Prostate gland (tissue), 2 donors: ENCODE measurements around the gene EPHA2.

Source experiments
- POLR2AphosphoS5 ChIP-seq: sonication (generic); formaldehyde crosslinking; IDR thresholded peaks from one replicate; pipeline ENCODE4 v1.6.1; 2017; ENCODE audit warnings: antibody characterized with exemption
- TF ChIP-seq, protein P1 (sequence below), 4 experiments: fragments of 200-600 bp in 2 of 4; fragments of 450-650 bp in 2 of 4; sonication (generic) in 2 of 4; IDR thresholded peaks; 1 replicate in 3 of 4; 2 replicates in 1 of 4; pipeline ENCODE4 v1.5.1; 2016 to 2019; ENCODE audit warnings: antibody characterized with exemption in 4 of 4, mild to moderate bottlenecking in 2 of 4, moderate library complexity in 2 of 4

DNA sequence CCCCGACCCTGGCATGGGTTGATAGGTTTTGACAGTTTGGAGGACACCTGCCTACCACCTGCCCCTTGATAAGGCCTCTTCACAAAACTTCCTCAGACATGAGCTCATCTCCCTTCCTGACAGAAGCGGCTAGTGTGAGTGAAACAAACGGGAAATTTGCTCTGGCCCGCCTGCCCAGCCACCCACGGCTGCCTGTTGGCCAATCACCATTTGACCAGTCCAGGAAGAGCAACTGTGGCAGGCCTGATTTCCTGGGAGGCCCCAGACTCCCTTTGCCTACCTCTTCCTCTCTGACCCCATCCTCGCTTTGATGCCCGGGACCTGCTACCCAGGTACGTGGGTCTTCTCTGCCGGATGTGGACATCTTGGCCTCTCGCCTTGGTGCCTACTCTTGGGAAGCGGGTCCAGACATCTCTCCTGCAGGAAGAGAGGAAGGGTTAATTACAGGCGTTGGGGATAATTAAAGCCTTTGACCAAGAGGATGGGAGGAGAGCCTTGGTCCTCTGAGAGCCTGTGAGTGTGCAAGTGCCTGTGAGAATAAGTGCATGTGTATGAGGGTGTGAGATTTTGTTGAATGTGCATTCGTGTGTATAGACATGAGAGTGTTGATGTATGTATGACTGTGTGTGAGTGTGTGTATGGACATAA is 1.1 kb upstream of the EPHA2 start:
- TF ChIP-seq, protein P1, sequence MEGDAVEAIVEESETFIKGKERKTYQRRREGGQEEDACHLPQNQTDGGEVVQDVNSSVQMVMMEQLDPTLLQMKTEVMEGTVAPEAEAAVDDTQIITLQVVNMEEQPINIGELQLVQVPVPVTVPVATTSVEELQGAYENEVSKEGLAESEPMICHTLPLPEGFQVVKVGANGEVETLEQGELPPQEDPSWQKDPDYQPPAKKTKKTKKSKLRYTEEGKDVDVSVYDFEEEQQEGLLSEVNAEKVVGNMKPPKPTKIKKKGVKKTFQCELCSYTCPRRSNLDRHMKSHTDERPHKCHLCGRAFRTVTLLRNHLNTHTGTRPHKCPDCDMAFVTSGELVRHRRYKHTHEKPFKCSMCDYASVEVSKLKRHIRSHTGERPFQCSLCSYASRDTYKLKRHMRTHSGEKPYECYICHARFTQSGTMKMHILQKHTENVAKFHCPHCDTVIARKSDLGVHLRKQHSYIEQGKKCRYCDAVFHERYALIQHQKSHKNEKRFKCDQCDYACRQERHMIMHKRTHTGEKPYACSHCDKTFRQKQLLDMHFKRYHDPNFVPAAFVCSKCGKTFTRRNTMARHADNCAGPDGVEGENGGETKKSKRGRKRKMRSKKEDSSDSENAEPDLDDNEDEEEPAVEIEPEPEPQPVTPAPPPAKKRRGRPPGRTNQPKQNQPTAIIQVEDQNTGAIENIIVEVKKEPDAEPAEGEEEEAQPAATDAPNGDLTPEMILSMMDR (IDR thresholded peaks at IDR 0.05): no peak
- no peak for TF ChIP-seq POLR2AphosphoS5
